SK-N-SH treated with all-trans-retinoic acid at 6 μM for 48 hours (cell line): Measurements from ENCODE around the gene SMG5.

Source experiments
- CREB5 ChIP-seq: fragments of 250-450 bp; sonication (Bioruptor Pico); IDR thresholded peaks from 2 replicates; pipeline ENCODE4 v1.5.1; 2020; ENCODE audit warnings: low read depth, mild to moderate bottlenecking, moderate library complexity
- CSRNP3 ChIP-seq: fragments of 250-450 bp; sonication (Bioruptor Pico); IDR thresholded peaks from 2 replicates; pipeline ENCODE4 v1.5.1; 2021; ENCODE audit warnings: mild to moderate bottlenecking, moderate library complexity
- ESRRG ChIP-seq: fragments of 250-450 bp; sonication (Bioruptor Pico); IDR thresholded peaks from 2 replicates; pipeline ENCODE4 v1.6.1; 2021; ENCODE audit warnings: mild to moderate bottlenecking
- GLIS3 ChIP-seq: fragments of 250-450 bp; sonication (Bioruptor Pico); IDR thresholded peaks from 2 replicates; pipeline ENCODE4 v1.5.0; 2020; ENCODE audit warnings: mild to moderate bottlenecking, moderate library complexity
- OSR1 ChIP-seq: fragments of 250-450 bp; sonication (Bioruptor Pico); IDR thresholded peaks from 2 replicates; pipeline ENCODE4 v1.8.0; 2022; ENCODE audit warnings: moderate library complexity, mild to moderate bottlenecking, inconsistent platforms
- PATZ1 ChIP-seq: fragments of 250-450 bp; sonication (Bioruptor Pico); IDR thresholded peaks from 2 replicates; pipeline ENCODE4 v1.8.0; 2020; ENCODE audit warnings: mild to moderate bottlenecking, moderate library complexity, borderline replicate concordance
- RARB ChIP-seq: fragments of 250-450 bp; sonication (Bioruptor Pico); IDR thresholded peaks from 2 replicates; pipeline ENCODE4 v1.8.0; 2021; ENCODE audit warnings: mild to moderate bottlenecking, moderate library complexity
- SNAI2 ChIP-seq: fragments of 250-450 bp; sonication (Bioruptor Pico); IDR thresholded peaks from 2 replicates; pipeline ENCODE4 v1.5.0; 2020; ENCODE audit warnings: mild to moderate bottlenecking, moderate library complexity
- TCF4 ChIP-seq: fragments of 250-450 bp; sonication (Bioruptor Pico); IDR thresholded peaks from 2 replicates; pipeline ENCODE4 v1.8.0; 2021; ENCODE audit warnings: mild to moderate bottlenecking, moderate library complexity, borderline replicate concordance
- TOX ChIP-seq: fragments of 250-450 bp; sonication (Bioruptor Pico); IDR thresholded peaks from 2 replicates; pipeline ENCODE4 v1.8.0; 2021; ENCODE audit warnings: mild to moderate bottlenecking, moderate library complexity, borderline replicate concordance
- ZFP3 ChIP-seq: fragments of 250-450 bp; sonication (Bioruptor Pico); IDR thresholded peaks from 2 replicates; pipeline ENCODE4 v1.5.0; 2020; ENCODE audit warnings: mild to moderate bottlenecking, moderate library complexity
- ZFP30 ChIP-seq: fragments of 450-650 bp; formaldehyde crosslinking; IDR thresholded peaks from 2 replicates; pipeline ENCODE4 v1.5.0; 2022; ENCODE audit warnings: mild to moderate bottlenecking, moderate library complexity
- ZNF565 ChIP-seq: fragments of 450-650 bp; formaldehyde crosslinking; conservative IDR thresholded peaks from 2 replicates; pipeline ENCODE4 v1.5.0; 2020; ENCODE audit warnings: low read depth, mild to moderate bottlenecking, moderate library complexity

- TF ChIP-seq ZNF565 (CRISPR knock-in tag), result no peak
- TF ChIP-seq ZFP3 (CRISPR knock-in tag), result no peak
- TF ChIP-seq RARB (CRISPR knock-in tag), result no peak
- TF ChIP-seq GLIS3 (CRISPR knock-in tag), result no peak
- TF ChIP-seq OSR1, result no peak
- no peak for TF ChIP-seq TOX (CRISPR knock-in tag)
- no peak for TF ChIP-seq CREB5 (CRISPR knock-in tag)
- TF ChIP-seq ESRRG (CRISPR knock-in tag), result no peak
- TF ChIP-seq ZFP30 (CRISPR knock-in tag), result no peak
- TF ChIP-seq CSRNP3, result no peak
- no peak for TF ChIP-seq TCF4 (CRISPR knock-in tag)
- TF ChIP-seq PATZ1, result no peak
- TF ChIP-seq SNAI2, result no peak
Observed at GRCh38 chr1:156226116-156226538, 56.5 kb downstream of the SMG5 start.
